ENCODE measurements around the gene DRICH1.
"Not testable (repeated sequence)": the region's sequence is repeated elsewhere in the genome, so short reads cannot be mapped to it uniquely, and the experiment has no call there.

Gene DRICH1

DNA sequence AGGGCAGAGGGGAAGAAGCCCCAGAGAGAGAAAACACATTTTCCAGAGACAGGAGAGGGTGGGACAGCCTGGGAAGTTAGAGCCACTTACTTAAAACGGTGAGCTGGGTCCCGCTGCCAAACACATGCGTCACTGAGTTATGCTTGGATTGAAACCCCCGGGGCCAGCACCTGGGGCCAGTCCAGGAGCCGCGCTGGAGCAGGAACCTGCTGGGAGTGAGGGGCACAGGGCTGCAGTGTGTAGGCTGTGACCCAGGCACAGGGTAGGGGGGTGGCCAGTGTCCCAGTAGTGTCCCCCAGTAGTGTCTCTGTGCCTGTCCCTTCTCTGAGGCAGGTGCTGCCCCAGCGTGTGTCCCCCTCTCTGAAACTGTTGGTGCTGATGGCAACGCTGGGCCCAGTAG is 57.2 kb downstream of the DRICH1 start:
- no peak overlapping the region for H3K4me3 ChIP-seq (ENCODE audit: low read depth, low read length)
- TF ChIP-seq, protein P1, sequence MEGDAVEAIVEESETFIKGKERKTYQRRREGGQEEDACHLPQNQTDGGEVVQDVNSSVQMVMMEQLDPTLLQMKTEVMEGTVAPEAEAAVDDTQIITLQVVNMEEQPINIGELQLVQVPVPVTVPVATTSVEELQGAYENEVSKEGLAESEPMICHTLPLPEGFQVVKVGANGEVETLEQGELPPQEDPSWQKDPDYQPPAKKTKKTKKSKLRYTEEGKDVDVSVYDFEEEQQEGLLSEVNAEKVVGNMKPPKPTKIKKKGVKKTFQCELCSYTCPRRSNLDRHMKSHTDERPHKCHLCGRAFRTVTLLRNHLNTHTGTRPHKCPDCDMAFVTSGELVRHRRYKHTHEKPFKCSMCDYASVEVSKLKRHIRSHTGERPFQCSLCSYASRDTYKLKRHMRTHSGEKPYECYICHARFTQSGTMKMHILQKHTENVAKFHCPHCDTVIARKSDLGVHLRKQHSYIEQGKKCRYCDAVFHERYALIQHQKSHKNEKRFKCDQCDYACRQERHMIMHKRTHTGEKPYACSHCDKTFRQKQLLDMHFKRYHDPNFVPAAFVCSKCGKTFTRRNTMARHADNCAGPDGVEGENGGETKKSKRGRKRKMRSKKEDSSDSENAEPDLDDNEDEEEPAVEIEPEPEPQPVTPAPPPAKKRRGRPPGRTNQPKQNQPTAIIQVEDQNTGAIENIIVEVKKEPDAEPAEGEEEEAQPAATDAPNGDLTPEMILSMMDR (conservative IDR thresholded peaks at IDR 0.05; ENCODE audit: low read depth, low read length), result no peak
- no peak for DNase-seq (ENCODE audit: low read depth)

DNA sequence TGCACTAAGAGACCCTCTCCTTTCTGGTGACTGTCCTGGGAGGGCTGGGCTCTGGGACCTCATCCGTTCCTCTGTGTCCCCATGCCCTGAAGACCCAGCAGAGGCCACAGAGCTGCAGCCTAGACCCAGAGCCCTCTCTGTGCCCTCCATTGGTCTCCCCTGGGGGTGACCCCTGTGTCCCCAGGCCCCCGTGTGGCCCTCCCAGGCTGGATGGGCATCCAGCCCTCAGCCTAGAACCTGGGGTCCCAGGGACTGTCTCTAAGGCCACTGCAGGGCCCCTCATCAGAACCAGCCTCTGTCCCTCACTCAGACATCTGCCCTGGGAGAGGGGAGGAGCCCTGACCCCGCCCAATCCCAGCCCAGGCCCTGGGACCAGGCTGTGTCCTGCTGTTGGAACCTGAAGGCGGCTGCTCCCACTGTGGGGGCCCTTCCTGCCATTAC is 57.7 kb downstream of the DRICH1 start:
- H3K4me3 ChIP-seq (ENCODE audit: low read depth, low read length), result no peak overlapping the region
- no peak for DNase-seq (ENCODE audit: low read depth)
- TF ChIP-seq, protein P1 (conservative IDR thresholded peaks at IDR 0.05; ENCODE audit: low read depth, low read length), result no peak

DNA sequence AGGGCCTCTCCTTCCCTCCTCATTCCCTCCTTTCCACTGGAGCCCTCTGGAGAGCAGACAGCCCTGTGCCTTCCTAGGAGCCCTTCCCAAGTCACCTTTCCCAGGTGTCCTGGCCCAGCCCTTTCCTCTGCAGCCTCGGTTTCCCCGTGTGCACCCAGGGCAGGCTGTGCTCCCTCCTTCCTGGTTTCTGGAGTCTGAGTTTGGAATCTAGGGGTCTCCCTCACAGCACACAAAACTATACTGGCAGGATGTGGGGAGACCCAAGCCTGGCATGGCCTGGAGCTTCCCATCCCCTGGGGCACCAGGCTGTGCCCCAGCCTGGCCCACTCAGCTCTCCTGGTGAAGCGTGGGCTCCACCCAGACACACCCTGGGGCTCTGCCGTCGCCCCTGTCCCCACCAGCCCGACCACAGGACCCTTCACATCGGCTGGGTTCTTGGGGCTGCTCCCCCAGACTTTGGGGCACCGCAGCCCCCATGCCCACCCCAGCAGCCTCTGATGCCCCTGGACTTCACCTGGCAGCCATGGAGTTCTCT is 58.4 kb downstream of the DRICH1 start:
- DNase-seq (ENCODE audit: low read depth); H3K4me3 ChIP-seq (ENCODE audit: low read depth, low read length): not testable (repeated sequence)

DNA sequence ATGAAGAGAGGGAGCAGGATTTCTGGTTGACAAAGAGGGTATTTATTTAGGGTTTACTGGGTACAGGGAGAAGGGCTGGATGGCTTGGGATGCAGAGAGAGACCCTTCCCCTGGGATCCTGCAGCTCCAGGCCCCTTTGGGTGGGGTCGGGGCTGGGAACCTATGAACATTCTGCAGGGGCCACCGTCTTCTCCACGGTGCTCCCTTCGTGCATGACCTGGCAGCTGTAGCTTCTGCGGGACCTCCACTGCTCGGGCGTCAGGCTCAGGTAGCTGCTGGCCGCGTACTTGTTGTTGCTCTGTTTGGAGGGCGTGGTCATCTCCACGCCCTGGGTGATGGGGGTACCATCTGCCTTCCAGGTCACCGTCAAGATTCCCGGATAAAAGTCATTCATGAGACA is 59.0 kb downstream of the DRICH1 start:
- DNase-seq (ENCODE audit: low read depth); H3K4me3 ChIP-seq (ENCODE audit: low read depth, low read length): not testable (repeated sequence)

DNA sequence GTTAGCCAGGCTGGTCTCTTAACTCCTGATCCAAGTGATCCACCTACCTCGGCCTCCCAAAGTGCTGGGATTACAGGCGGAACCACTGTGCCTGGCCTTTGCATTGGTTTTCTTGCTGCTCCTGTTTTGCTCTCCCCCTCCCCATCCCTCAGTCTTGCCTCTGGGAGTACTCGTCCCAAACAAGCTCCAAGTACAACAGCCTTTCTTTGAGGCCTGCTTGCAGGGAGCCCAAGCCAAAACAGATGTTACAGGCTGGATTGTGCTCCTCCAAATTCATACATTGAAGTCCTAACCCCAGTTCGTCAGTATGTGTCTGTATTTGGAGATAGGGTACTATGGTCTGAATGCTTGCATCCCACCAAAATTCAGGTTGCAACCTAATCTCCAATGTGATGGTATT is 60.6 kb downstream of the DRICH1 start:
- H3K4me3 ChIP-seq (ENCODE audit: low read depth, low read length), result no peak overlapping the region
- DNase-seq (ENCODE audit: low read depth), result no peak
- TF ChIP-seq, protein P1 (conservative IDR thresholded peaks at IDR 0.05; ENCODE audit: low read depth, low read length), result no peak

DNA sequence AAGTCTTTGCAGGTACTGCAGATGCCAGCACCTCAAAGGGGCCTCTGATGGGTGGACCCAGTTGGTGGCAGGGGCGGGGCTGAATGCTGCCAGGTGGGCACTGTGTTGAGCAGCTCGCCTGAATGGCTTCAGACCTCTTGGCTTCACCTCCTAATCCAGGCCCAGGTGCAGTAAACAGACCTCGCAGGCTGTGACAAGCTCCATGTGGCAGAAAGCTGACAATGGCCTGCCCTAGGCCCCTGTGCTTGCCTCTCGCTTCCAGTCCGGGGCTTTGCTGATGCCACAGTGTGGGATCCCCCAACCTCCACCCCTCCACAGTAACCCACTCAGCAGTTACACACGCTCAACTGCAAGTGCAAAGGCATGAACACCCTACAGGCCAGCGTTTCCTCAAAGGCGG is 61.4 kb downstream of the DRICH1 start:
- TF ChIP-seq, protein P1 (conservative IDR thresholded peaks at IDR 0.05; ENCODE audit: low read depth, low read length), result no peak
- DNase-seq (ENCODE audit: low read depth), result no peak
- no peak overlapping the region for H3K4me3 ChIP-seq (ENCODE audit: low read depth, low read length)

DNA sequence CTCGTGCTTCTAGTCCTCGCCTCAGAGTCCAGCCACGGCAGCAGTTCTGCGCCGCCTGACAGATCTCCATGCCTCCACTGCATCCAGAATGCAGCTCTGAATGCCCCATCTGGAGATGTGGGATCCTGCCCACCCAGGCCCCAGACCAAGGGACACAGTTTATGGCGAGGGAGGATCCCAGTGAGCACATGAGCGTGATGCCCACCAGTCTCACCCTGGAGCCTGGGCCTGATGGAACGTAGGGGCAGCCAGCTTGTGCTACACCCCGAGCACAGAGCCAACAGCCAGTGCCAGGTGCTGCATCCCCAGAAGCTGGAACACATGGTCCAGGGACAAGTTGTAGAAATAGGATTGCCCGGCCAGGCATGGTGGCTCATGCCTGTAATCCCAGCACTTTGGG is 62.4 kb downstream of the DRICH1 start:
- no peak overlapping the region for H3K4me3 ChIP-seq (ENCODE audit: low read depth, low read length)
- TF ChIP-seq, protein P1 (conservative IDR thresholded peaks at IDR 0.05; ENCODE audit: low read depth, low read length), result no peak
- DNase-seq (ENCODE audit: low read depth), result no peak

DNA sequence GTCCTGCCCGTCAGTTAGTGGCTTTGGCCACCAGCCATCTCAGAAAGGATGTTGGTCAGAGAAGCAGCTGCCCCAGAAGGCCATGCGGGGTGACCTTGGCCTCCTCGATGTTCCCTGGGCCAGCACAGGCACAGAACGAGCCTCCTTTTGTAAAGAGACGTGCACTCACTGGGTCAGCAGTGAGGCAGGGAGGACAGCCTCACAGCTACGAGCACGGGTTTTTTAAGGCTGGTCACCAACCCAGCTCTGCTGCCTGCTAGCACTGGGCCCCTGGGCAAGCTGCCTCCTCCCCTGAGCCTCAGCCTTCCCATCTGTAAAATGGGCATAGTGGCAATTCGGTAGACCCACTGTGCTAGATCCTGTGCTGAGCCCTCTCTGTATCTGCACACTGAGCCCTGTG is 62.8 kb downstream of the DRICH1 start:
- DNase-seq (ENCODE audit: low read depth), result no peak
- TF ChIP-seq, protein P1 (conservative IDR thresholded peaks at IDR 0.05; ENCODE audit: low read depth, low read length), result no peak
- H3K4me3 ChIP-seq (ENCODE audit: low read depth, low read length), result no peak overlapping the region
